ENCODE measurements around the gene HMGXB4. TPM values are rescaled to one million over a fixed set of nuclear protein-coding genes. Genes with fewer than 3 reads are reported as not detected.

The HMGXB4 gene
- total RNA-seq, 1 donor from 2014 or later, result 12.5 TPM

- peak; percentile 73 for DNase-seq (ENCODE audit: low read depth)
Measured at GRCh38 chr22:35310556-35311550, 53.6 kb downstream of the HMGXB4 start.

DNA sequence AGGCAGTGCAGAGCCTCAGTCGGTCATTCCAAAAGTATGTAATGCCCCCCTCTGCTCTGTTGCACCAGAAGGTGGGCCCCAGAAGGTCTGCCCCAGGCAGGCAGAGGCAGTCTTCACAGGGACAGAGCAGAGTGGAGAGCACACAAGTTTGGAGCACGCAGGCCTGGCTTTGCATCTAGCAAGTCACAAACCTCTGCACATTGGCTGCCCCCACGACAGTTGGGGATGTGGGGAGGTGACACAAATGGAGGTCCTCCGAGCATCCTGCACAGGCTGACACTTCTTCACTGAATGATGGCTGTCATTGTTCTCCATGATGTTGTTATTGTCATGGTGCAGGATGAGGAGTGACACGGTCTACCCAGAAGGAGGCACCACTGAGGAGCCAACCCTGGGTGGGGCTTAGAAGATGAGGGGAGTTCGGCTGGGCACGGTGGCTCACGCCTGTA, 54.3 kb downstream of the HMGXB4 start:
- no peak for DNase-seq (ENCODE audit: low read depth)

DNA sequence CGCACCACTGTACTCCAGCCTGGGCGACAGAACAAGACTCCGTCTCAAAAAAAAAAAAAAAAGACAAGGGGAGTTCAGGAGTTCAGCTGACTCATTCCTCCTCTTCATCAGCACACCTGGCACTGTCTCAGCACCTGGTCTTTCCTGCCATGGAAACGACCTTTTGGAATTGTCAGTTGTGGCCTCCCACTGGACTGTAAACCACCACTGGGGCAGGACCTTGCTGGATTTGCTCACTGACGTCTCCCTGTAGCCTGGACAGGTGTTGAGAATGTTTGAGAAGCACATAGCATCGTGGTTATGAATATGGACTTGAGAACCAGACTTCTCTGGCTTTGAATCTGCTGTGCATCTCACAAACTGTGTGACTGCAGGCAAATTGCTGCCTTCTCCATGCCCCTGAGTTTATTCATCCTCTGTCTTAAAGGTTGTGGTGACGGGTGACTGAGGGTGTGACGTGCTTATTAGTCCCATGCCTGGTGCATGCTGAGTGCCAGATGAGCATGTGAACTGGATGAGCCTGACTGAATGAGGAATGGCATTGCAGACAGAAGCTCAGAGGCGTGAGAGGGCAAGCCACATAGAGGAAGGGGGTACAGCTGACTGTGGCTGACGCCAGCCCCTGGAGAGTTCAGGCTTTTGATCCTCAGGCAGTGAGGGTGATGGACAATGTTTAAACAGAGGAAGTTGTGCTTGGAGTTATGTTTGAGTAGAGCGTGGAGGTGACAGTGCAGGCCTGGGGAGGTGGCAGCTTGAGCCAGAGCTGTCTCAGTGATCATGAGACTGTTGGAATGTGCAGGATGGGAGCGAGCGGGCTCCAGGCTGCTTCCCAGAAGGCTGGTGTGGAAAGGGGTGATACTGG, 55.1 kb downstream of the HMGXB4 start:
- DNase-seq (ENCODE audit: low read depth), result peak; percentile 86

GRCh38 chr22:35313311-35314121, 56.2 kb downstream of the HMGXB4 start:
- peak; percentile 100 for DNase-seq (ENCODE audit: low read depth)

GRCh38 chr22:35314161-35314942, 57.1 kb downstream of the HMGXB4 start:
- DNase-seq (ENCODE audit: low read depth), result no peak

GRCh38 chr22:35315141-35315854, 58.0 kb downstream of the HMGXB4 start:
- DNase-seq (ENCODE audit: low read depth), result peak; percentile 47

- DNase-seq (ENCODE audit: low read depth), result peak; percentile 48
Measured at GRCh38 chr22:35315855-35316745, 58.8 kb downstream of the HMGXB4 start.

GRCh38 chr22:35316751-35317150, 59.5 kb downstream of the HMGXB4 start:
- DNase-seq (ENCODE audit: low read depth), result no peak

DNA sequence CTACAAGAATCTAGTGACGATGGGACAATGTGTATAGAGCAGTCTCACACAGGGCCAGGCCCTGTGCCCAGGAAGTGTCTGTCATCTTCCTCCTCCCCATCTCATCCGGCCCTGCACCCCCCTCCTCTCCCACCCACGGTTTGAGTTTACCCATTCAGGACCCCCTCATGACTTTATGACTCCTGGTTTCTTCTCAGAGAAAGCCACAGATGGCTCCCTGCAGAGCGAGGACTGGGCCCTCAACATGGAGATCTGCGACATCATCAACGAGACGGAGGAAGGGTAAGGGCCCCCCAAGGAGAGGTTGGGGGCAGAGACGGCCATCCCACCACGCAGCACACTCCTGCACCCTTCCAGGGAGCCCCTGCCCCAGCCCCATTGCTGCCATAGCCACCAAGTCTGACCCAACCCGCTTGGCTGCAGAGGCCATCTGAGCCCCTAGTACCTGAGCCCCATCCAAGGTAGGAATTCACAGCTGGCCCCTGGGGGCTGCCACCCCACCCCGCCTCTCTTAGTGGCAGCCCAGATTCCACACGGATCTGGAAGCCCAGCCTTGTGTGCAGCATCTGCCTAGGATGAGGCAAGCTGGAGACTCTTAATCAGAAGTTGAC, 60.5 kb downstream of the HMGXB4 start:
- DNase-seq (ENCODE audit: low read depth), result no peak

DNA sequence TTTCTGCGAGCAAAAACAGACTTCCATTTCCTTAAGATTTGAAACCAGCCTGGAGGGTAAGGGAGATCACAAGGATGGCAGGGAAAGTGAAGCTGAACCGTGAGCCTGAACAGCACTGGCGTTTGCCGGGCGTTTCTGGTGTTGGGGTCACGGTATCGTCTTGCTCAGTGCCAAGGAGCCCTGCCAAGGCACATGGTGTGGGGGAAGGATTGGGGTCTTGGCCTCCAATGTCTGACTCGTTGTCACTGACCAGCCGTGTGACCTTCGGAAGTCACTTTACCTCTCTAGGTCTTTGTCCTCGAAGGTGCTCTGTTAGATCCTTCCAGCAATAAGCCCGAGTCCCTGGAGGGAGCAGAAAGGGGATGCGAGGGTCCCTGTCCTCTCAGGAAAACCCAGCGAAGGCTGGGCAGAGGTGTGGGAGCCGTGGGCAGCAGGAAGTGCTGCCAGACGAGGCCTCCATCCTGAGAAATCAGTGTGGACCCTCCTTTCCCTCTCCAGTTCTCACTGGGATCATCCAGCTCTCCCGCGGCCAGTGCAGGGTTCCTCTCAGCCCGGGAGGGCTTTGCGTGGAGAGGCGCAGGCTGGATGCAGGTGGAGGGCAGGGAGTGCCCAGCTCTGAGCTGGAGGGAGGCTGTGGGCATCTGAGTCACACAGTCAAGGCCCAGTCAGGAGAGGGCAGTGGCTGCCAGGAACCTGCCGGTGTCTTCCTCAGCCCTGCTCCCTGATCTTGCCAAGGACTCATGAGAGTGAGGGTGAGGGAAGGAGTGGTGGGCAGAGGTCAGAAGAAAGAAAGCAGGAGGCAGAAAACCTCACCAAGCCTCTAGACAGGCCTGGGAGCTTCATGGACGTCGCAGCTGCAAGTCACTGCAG, 61.3 kb downstream of the HMGXB4 start:
- no peak for DNase-seq (ENCODE audit: low read depth)

GRCh38 chr22:35319244-35319985, 62.1 kb downstream of the HMGXB4 start:
- DNase-seq (ENCODE audit: low read depth), result no peak

- no peak for DNase-seq (ENCODE audit: low read depth)
Measured at GRCh38 chr22:35322126-35322525, 64.8 kb downstream of the HMGXB4 start.

DNA sequence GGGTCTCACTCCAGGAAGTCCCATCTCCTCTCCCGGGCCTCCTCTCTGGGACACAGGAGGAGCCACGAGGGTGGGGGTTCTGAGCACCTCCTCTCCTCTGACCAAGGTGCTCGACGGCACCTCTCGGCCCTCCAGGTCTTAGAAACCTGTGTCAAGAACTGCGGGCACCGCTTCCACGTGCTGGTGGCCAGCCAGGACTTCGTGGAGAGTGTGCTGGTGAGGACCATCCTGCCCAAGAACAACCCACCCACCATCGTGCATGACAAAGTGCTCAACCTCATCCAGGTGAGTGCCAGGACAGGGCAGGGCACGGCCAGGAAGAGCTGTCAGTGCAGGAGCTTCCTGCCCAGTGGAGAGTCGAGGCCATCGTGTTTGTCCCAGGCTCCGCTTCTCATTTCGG, 65.6 kb downstream of the HMGXB4 start:
- no peak for DNase-seq (ENCODE audit: low read depth)

GRCh38 chr22:35323305-35323704, 66.0 kb downstream of the HMGXB4 start:
- DNase-seq (ENCODE audit: low read depth), result no peak

DNA sequence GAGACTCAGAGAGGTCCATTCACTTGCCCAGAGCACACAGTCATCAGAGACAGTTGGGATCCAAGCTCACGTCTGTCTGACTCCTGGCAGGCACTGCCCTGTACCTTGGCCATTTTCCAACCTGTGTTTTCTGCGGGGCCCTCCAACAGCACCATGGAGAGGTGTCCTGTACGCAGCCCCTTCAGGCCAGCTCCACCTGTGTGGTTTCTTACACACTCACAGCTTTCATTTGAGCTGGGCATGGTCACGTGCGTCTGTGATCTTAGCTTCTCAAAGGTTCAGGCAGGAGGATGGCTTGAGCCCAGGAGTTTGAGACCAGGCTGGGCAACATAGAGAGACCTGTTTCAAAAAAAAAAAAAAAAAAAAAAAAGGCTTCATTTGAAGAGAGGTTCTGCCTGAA, 66.8 kb downstream of the HMGXB4 start:
- no peak for DNase-seq (ENCODE audit: low read depth)

DNA sequence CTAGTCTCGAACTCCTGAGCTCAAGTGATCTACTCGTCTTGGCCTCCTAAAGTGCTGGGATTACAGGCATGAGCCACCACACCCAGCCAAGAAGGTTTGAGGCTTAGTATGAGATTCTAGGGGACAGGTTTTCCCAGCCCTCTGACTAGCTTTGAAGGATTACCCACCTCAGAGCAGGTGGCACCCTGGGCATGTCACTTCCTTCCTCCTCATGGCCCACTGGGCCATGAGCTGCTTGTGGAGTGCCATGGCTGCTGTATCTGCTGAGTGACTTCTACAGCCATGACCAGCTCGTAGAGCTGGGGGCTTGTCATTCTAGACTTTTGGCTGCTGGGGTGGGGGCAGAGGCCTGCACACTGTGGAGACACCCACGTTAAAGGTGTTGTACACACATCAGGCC, 67.5 kb downstream of the HMGXB4 start:
- no peak for DNase-seq (ENCODE audit: low read depth)

All from myocyte (in vitro differentiated cells).